Hypothalamus (tissue), 51 donors: ENCODE data around the gene CAPN10.
A peak's percentile ranks its signal among the peaks of the same experiment; 100 is the strongest.

Experiments used
- DNase-seq, 51 donors: peaks; one replicate each; lab custom pipeline; 2025; lab: John Stamatoyannopoulos, UW

Gene CAPN10

GRCh38 chr2:240574386-240575100 is 12.0 kb upstream of the CAPN10 start:
- DNase-seq, result no peak

GRCh38 chr2:240575101-240575965 is 11.2 kb upstream of the CAPN10 start:
- peak in 1 of 51 donors; percentile 21 for DNase-seq

- no peak for DNase-seq
Observed at GRCh38 chr2:240576036-240576435, 10.5 kb upstream of the CAPN10 start.

- no peak for DNase-seq
Observed at GRCh38 chr2:240576436-240577205, 9.9 kb upstream of the CAPN10 start.

- no peak for DNase-seq
Observed at GRCh38 chr2:240577281-240578109, 9.0 kb upstream of the CAPN10 start.

GRCh38 chr2:240578110-240578450 is 8.5 kb upstream of the CAPN10 start:
- DNase-seq, result no peak

GRCh38 chr2:240578488-240578887 is 8.0 kb upstream of the CAPN10 start:
- no peak for DNase-seq

- DNase-seq, result no peak
Observed at GRCh38 chr2:240579071-240579762, 7.3 kb upstream of the CAPN10 start.

GRCh38 chr2:240579771-240580614 is 6.5 kb upstream of the CAPN10 start:
- DNase-seq, result no peak

GRCh38 chr2:240581811-240582210 is 4.7 kb upstream of the CAPN10 start:
- no peak for DNase-seq

GRCh38 chr2:240582781-240583180 is 3.8 kb upstream of the CAPN10 start:
- no peak for DNase-seq

- no peak for DNase-seq
Observed at GRCh38 chr2:240583774-240584173, 2.8 kb upstream of the CAPN10 start.

- no peak for DNase-seq
Observed at GRCh38 chr2:240584486-240585031, 2.0 kb upstream of the CAPN10 start.

GRCh38 chr2:240585101-240585500 is 1.4 kb upstream of the CAPN10 start:
- DNase-seq, result no peak

GRCh38 chr2:240585681-240586197 is 795 bp upstream of the CAPN10 start:
- DNase-seq, result no peak

- DNase-seq, result no peak
Observed at GRCh38 chr2:240586919-240587800, 626 bp downstream of the CAPN10 start.

- DNase-seq, result no peak
Observed at GRCh38 chr2:240588006-240588655, 1.6 kb downstream of the CAPN10 start.
